ENCODE results near the gene FXYD5.

DNA sequence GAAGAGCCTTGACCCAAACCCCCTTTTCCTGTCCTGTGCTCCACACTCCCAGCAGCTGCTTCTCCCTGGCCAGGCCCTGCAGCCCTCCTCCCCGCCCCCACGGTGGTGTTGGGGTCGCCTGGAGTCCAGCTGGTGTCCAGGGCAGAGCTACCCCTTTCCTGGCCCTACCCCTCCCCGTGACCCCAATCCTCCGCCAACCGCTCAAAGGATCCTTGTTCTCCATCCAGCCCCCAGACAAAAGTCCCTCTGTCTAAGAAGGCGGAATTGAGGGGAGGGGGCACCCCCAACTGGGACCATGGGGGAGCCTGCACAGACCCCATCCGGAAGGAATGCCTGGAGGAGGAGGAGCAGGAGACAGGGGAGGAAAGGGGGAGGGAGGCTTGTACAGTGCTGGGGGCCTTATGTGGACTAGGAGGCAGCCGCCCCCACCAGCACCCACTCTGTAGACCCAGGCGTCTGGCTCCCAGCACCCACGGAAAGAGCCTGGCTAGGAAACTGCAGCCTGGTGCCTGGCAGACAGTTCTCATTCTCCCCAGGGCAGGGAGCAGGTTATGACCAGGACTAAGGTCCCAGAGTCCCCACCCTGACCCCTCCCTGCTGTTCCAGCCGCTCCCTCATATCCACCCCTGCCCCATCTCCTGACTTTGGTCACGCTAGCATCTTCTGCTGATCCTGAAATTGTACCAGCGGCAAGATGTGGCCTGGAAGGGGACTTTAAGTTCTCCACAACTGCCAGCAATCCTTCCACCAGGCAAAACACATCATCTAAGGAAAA is 39.2 kb upstream of the FXYD5 start, which contains the start of gene FXYD3:
- TF ChIP-seq, protein P1, sequence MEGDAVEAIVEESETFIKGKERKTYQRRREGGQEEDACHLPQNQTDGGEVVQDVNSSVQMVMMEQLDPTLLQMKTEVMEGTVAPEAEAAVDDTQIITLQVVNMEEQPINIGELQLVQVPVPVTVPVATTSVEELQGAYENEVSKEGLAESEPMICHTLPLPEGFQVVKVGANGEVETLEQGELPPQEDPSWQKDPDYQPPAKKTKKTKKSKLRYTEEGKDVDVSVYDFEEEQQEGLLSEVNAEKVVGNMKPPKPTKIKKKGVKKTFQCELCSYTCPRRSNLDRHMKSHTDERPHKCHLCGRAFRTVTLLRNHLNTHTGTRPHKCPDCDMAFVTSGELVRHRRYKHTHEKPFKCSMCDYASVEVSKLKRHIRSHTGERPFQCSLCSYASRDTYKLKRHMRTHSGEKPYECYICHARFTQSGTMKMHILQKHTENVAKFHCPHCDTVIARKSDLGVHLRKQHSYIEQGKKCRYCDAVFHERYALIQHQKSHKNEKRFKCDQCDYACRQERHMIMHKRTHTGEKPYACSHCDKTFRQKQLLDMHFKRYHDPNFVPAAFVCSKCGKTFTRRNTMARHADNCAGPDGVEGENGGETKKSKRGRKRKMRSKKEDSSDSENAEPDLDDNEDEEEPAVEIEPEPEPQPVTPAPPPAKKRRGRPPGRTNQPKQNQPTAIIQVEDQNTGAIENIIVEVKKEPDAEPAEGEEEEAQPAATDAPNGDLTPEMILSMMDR (IDR thresholded peaks at IDR 0.05), result no peak
- TF ChIP-seq ZFX (IDR thresholded peaks at IDR 0.05; ENCODE audit: borderline replicate concordance), result no peak
